ENCODE data around the gene ETF1.

Gene ETF1

DNA sequence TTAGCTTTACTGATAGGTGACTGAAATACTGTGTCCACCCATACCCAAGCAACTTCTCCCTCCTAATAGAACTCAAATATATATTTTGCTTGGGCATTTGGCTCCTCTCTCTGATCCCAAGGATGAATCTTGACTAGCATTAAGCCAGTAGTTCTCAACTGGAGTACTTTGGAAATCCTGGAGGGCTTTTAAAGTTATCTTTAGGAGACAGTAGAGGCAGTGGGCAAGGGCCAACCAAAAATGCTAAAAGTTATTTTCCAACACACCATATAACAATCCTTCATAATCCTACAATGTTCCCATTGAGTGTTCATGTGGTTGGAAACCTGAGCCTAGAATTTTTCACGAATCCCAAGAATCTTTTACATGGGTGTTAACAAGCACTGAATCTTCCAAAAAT is 11.1 kb upstream of the ETF1 start:
- H3K9ac ChIP-seq (ENCODE audit: low read length) = no peak overlapping the region
- peaks cover 23% of the 10 kb centered on the region for H3K36me3 ChIP-seq (ENCODE audit: control insufficient read depth, insufficient read depth, low read length)
- no peak overlapping the region for H3K4me3 ChIP-seq (ENCODE audit: low read length)
- H3K27ac ChIP-seq (ENCODE audit: low read depth, low read length) = no peak overlapping the region
- no peaks in the 10 kb centered on the region for H3K4me1 ChIP-seq (ENCODE audit: control insufficient read depth, insufficient read depth, low read length)
- H3K27me3 ChIP-seq (ENCODE audit: control insufficient read depth, insufficient read depth, low read length) = no peaks in the 10 kb centered on the region

DNA sequence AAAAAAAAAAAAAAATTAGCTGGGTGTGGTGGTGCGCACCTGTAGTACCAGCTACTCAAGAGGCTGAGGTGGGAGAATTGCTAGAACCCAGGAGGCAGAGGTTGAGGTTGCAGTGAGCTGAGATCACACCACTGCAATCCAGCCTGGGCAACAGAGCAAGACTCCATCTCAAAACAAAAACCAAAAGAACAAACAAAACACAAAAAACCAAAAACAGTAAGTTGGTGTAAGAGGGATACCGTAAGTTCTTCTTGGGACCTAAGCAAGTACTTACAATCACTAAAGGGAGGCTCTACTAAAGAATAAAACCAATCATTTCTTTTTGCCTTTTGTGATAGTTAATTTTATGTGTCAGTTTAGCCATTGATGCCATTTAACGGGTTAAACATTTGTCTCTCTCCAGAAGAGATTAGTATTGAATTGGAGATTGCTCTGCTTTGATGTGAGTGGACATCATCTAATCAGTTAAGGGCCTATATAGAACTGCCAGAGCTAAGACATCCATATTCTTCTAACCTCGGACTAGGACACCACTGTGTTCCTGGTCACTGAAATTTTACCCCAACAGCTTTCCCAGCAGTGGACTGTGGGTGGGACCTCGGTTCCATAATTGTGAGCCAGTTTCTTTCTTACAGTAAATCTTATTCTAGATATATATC is 10.5 kb upstream of the ETF1 start:
- no peak overlapping the region for H3K4me3 ChIP-seq (ENCODE audit: low read length)
- no peaks in the 10 kb centered on the region for H3K4me1 ChIP-seq (ENCODE audit: control insufficient read depth, insufficient read depth, low read length)
- H3K27me3 ChIP-seq (ENCODE audit: control insufficient read depth, insufficient read depth, low read length) = no peaks in the 10 kb centered on the region
- peaks cover 20% of the 10 kb centered on the region for H3K36me3 ChIP-seq (ENCODE audit: control insufficient read depth, insufficient read depth, low read length)
- no peak overlapping the region for H3K9ac ChIP-seq (ENCODE audit: low read length)
- no peak overlapping the region for H3K27ac ChIP-seq (ENCODE audit: low read depth, low read length)

DNA sequence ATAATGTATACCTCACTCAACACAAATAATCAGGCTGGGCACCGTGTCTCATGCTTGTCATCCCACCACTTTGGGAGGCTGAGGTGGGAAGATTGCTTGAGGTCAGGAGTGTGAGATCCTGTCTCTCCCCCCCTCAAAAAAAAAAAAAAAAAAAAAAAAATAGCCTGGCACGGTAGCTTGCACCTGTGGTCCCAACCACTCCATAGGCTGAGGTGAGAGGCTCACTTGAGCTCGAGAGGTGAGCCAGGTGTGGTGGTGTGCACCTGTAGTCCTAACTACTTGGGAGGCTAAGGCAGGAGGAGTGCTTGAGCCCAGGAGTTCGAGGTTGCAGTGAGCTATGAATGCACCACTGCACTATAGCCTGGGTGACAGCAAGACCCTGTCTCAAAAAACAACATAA is 9.6 kb upstream of the ETF1 start:
- Histone ChIP-seq H3K27me3 (ENCODE audit: control insufficient read depth, insufficient read depth, low read length) (no peaks in the 10 kb centered on the region), H3K9ac (ENCODE audit: low read length) (no peak overlapping the region), H3K27ac (ENCODE audit: low read depth, low read length) (no peak overlapping the region), H3K4me3 (ENCODE audit: low read length) (no peak overlapping the region), H3K4me1 (ENCODE audit: control insufficient read depth, insufficient read depth, low read length) (no peaks in the 10 kb centered on the region), H3K36me3 (ENCODE audit: control insufficient read depth, insufficient read depth, low read length) (peaks cover 13% of the 10 kb centered on the region)

DNA sequence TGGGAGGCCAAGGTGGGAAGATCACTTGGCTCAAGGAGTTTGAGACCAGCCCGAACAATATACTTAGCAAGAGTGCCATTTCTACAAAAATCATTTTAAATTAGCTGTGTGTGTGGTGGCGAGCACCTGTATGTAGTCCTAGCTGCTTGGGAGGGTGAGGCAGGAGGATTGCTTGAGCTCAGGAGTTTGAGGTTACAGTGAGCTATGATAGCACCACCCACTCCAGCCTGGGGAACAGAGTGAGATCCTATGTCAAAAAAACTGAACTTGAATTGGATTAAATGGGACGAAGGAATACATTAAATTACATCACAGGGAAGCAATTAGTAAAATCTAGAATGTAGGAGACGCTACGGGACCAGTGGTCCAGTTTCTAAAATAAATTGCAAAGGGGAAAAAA is 6.4 kb upstream of the ETF1 start:
- Histone ChIP-seq H3K4me1 (ENCODE audit: control insufficient read depth, insufficient read depth, low read length) (peaks cover 10% of the 10 kb centered on the region), H3K27ac (ENCODE audit: low read depth, low read length) (no peak overlapping the region), H3K36me3 (ENCODE audit: control insufficient read depth, insufficient read depth, low read length) (no peaks in the 10 kb centered on the region), H3K4me3 (ENCODE audit: low read length) (no peak overlapping the region), H3K27me3 (ENCODE audit: control insufficient read depth, insufficient read depth, low read length) (no peaks in the 10 kb centered on the region), H3K9ac (ENCODE audit: low read length) (no peak overlapping the region)

DNA sequence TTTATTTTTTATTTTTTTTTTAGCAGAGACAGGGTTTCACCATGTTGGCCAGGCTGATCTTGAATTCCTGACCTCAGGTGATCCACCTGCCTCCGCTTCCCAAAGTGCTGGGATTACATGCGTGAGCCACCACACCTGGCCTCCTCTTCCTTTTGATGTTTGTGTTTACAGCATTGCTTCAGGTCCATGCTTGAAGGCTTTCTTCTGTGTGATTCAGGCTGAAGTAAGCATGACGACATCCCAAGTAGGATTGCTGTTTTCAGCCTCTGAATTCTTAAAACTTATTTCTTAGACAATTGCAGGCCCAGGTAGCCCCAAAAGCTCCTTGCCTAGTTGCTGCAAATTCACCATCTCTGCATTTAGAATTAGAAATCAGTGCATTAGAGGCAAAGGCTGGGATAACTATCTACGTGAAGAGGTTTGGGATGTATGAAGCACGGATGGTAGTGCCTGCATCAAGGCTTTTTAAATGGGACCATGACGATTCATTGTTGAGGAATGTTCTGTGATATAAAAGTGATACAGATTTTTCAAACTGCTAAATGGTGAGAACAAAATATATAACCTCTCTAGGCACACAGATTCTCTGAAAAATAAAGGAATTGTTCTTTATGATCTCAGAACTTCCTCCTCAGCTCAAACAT is 3.0 kb upstream of the ETF1 start:
- Histone ChIP-seq H3K36me3 (ENCODE audit: control insufficient read depth, insufficient read depth, low read length) (no peaks in the 10 kb centered on the region), H3K9ac (ENCODE audit: low read length) (no peak overlapping the region), H3K4me1 (ENCODE audit: control insufficient read depth, insufficient read depth, low read length) (peaks cover 17% of the 10 kb centered on the region), H3K4me3 (ENCODE audit: low read length) (no peak overlapping the region), H3K27ac (ENCODE audit: low read depth, low read length) (no peak overlapping the region), H3K27me3 (ENCODE audit: control insufficient read depth, insufficient read depth, low read length) (no peaks in the 10 kb centered on the region)

DNA sequence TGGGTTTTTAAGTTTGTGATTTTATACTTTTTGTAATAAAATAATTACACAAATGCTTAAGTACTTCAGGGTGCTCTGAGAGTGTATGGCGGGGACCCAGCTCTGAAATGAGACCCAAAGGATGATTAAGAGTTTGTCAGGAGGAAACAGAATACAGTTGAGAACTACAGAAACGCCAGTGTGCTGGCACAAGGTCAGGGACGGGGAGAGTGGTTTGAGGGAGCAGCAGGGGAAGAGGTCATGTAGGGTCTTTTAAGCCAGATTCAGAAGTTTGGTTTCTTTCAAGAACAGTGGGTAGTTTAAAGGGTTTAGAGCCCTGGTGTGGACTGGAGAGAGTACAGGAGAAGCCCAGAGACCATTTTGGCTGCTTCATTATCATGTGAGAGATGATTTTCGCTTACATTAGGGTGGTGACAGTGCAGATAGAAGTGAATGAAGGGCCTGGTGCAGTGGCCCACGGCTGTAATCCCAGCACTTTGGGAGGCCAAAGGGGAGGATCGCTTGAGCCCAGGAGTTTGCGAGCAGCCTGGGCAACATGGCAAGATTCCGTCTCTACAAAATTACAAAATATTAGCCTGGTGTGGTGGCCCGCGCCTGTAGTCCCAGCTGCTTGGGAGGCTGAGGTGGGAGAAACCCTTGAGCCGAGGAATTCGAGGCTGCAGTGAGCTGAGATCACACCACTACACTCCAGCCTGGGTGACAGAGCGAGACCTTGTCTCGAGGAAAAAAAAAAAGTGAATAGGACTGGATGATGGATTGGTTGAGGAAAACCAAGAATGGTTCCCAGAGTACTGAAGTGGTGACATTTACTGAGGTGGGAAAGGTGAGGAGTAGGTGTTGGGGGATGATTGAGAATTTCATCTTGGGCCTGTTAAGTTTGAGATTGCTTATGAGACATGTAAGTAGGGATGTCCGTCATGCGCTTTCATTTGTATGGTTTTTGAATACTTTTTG is 1.4 kb upstream of the ETF1 start:
- Histone ChIP-seq H3K27ac (ENCODE audit: low read depth, low read length) (peak overlapping the region; percentile 100), H3K9ac (ENCODE audit: low read length) (peak overlapping the region; percentile 99), H3K27me3 (ENCODE audit: control insufficient read depth, insufficient read depth, low read length) (no peaks in the 10 kb centered on the region), H3K4me1 (ENCODE audit: control insufficient read depth, insufficient read depth, low read length) (peaks cover 19% of the 10 kb centered on the region), H3K36me3 (ENCODE audit: control insufficient read depth, insufficient read depth, low read length) (no peaks in the 10 kb centered on the region), H3K4me3 (ENCODE audit: low read length) (peak overlapping the region; percentile 97)

DNA sequence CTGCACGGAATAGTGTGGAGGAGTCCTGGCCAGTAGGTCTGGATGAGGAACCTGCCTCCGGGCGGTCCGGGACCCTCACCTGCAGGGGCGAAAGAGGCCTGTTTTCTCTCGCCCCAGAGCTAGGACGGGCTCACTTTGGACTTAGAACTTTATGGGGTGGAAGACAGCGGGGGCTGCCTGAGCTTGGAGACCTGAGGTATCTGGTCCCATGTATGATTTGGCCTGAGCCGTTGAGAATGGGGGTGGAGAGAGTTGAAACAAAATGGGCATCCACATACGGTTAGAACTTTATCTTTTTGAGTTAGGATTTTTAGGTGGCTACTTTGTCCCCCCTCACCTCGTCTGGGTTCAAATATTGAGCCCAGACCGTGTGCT is 681 bp upstream of the ETF1 start:
- no peaks in the 10 kb centered on the region for H3K27me3 ChIP-seq (ENCODE audit: control insufficient read depth, insufficient read depth, low read length)
- peak overlapping the region; percentile 100 for H3K27ac ChIP-seq (ENCODE audit: low read depth, low read length)
- peaks cover 19% of the 10 kb centered on the region for H3K4me1 ChIP-seq (ENCODE audit: control insufficient read depth, insufficient read depth, low read length)
- H3K4me3 ChIP-seq (ENCODE audit: low read length) = peak overlapping the region; percentile 97
- H3K36me3 ChIP-seq (ENCODE audit: control insufficient read depth, insufficient read depth, low read length) = no peaks in the 10 kb centered on the region
- peak overlapping the region; percentile 99 for H3K9ac ChIP-seq (ENCODE audit: low read length)

DNA sequence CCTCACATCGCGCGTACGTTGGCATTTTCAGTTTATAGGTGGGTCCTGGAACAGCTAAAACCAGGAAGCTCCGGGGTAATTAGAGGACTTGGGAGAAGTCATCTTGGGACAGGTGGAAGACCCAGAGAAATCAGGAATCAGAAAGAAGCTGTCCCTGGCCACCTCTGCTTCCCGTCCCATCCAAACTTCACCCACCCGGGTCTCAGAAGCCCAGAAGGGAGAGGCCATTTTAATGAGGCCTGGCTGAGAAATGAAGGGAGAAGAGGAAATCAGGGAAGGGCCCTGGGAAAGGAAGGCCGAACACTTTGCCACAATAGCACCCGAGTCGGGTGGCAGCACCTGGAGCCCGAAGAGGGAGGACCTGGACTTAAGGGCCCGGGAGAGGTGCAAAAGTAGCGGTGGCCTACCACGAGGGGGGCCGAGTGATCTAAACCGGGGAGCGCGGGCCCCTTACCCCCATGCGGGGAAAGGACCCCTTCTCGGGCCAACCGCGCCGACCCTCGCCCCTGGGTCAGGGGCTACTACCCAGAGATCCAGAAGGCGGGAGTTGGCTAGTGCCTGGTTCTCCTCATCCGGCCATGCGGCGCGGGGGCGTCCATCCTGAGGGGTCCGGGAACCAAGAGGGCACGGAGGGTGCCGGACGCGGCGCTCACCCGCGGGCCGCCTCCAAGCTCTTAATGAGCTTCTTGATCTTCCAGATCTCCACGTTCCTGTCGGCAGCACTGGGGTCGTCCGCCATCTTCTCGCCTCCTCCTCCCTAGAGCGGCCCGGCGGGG is 668 bp downstream of the ETF1 start:
- peak overlapping the region; percentile 95 for H3K9ac ChIP-seq (ENCODE audit: low read length)
- peak overlapping the region; percentile 92 for H3K4me3 ChIP-seq (ENCODE audit: low read length)
- no peaks in the 10 kb centered on the region for H3K27me3 ChIP-seq (ENCODE audit: control insufficient read depth, insufficient read depth, low read length)
- peak overlapping the region; percentile 97 for H3K27ac ChIP-seq (ENCODE audit: low read depth, low read length)
- peaks cover 19% of the 10 kb centered on the region for H3K4me1 ChIP-seq (ENCODE audit: control insufficient read depth, insufficient read depth, low read length)
- H3K36me3 ChIP-seq (ENCODE audit: control insufficient read depth, insufficient read depth, low read length) = no peaks in the 10 kb centered on the region

DNA sequence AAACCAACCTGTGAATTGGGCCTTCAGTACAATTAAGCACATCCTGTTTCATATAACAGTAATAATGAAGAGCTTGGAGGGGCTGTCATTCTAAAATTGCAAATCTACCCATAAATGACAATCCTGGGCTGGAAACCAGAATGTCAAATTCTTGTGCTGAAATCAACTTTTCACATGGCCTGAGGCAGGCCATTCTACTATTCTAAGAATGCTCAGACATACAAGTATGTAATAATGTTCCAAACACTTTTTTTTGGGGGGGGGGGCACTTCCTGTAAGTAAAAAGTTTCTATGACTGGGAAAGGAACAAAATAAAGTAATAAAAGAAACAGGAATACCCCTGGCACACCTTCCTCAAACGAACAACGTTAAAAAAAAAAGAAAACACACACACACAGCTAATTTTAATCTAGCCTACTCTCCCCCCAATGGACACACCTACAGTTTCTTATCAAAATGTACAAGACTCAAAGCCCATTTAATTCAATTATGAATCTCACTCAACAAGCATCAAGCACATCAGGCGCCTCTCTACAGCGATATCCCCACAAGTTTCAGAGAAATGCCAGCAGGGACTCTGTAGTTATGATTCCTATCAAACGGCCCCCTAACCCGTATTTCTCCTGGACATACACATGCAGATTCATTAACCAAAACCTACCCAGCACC is 1.4 kb downstream of the ETF1 start:
- Histone ChIP-seq H3K9ac (ENCODE audit: low read length) (no peak overlapping the region), H3K27ac (ENCODE audit: low read depth, low read length) (no peak overlapping the region), H3K36me3 (ENCODE audit: control insufficient read depth, insufficient read depth, low read length) (no peaks in the 10 kb centered on the region), H3K4me1 (ENCODE audit: control insufficient read depth, insufficient read depth, low read length) (peaks cover 19% of the 10 kb centered on the region), H3K4me3 (ENCODE audit: low read length) (peak overlapping the region; percentile 92), H3K27me3 (ENCODE audit: control insufficient read depth, insufficient read depth, low read length) (no peaks in the 10 kb centered on the region)

DNA sequence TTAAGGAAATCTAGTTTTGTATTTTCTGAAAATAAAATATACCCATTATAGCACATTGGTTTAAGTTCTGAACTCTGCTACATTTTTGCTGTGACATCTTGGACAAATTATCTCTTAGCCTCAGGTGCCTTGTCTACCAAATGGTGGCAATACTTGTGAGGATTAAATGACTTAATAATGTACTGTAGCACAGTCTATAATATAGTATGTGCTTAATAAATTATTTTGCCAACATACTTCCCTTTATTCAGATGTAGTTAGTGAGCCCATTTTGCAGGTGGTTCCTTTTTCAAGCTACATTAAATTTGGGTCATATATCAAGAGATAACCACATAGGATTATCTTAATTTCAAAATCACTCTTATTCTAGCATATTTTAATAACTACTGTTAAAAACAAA is 3.2 kb downstream of the ETF1 start:
- Histone ChIP-seq H3K9ac (ENCODE audit: low read length) (no peak overlapping the region), H3K27me3 (ENCODE audit: control insufficient read depth, insufficient read depth, low read length) (no peaks in the 10 kb centered on the region), H3K4me1 (ENCODE audit: control insufficient read depth, insufficient read depth, low read length) (peaks cover 13% of the 10 kb centered on the region), H3K36me3 (ENCODE audit: control insufficient read depth, insufficient read depth, low read length) (no peaks in the 10 kb centered on the region), H3K4me3 (ENCODE audit: low read length) (no peak overlapping the region), H3K27ac (ENCODE audit: low read depth, low read length) (no peak overlapping the region)

DNA sequence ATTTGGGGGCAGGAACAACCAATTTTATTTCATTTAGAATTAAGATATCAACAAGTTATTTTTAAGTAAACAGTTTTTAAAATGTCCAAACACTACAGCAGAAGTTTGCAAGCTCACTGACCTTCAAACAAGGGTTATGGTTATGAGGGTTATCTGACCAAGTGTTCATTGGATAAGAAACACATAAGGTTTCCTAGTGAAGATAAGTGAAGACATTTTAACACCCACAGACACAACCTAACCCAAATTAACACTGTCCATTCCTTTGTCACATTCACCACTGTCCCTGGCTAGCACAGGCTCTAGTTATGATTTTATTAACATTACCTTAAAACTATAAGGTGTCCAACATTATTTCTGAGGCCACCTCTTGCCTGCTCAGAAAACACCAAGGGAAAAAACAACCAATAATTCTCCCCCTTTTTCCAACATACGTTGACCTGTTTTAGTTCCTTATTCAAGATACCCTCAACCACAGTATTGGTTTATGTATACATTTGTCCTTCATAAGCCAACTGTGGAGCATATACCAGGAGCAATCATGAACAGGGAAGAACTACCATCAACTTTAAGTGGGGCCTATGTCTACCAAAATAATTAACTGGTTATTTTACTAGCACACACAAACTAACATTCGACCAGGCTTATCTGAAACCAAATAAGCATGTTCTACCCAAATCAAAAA is 4.0 kb downstream of the ETF1 start:
- no peak overlapping the region for H3K4me3 ChIP-seq (ENCODE audit: low read length)
- no peak overlapping the region for H3K27ac ChIP-seq (ENCODE audit: low read depth, low read length)
- H3K36me3 ChIP-seq (ENCODE audit: control insufficient read depth, insufficient read depth, low read length) = no peaks in the 10 kb centered on the region
- H3K9ac ChIP-seq (ENCODE audit: low read length) = no peak overlapping the region
- H3K4me1 ChIP-seq (ENCODE audit: control insufficient read depth, insufficient read depth, low read length) = peaks cover 6% of the 10 kb centered on the region
- no peaks in the 10 kb centered on the region for H3K27me3 ChIP-seq (ENCODE audit: control insufficient read depth, insufficient read depth, low read length)

Data from rectal smooth muscle tissue (tissue), 1 donor.